Lower lobe of right lung (tissue), 2 donors: Measurements from ENCODE around the gene ARHGAP24. TPM values are rescaled to one million over a fixed set of nuclear protein-coding genes. Genes with fewer than 3 reads are reported as not detected.

Source experiments
- ATAC-seq, 2 donors: fragments of 200-7000 bp; cut with Tn5 transposase; one replicate each; pipeline ENCODE4 v1.9.1; 2020 to 2022; ENCODE audit warnings: mild to moderate bottlenecking in 2 of 2, moderate library complexity in 2 of 2
- DNase-seq: peaks from one replicate; pipeline ENCODE4 v3.0.0-alpha.2; 2020
- H3K27ac ChIP-seq: fragments of 200-600 bp; one replicate; pipeline ENCODE4 v1.8.0; 2022
- H3K27me3 ChIP-seq: fragments of 200-600 bp; one replicate; pipeline ENCODE4 v1.8.0; 2022; ENCODE audit warnings: low read depth
- H3K36me3 ChIP-seq: fragments of 200-600 bp; one replicate; pipeline ENCODE4 v1.8.0; 2022; ENCODE audit warnings: mild to moderate bottlenecking
- H3K4me1 ChIP-seq: fragments of 200-600 bp; one replicate; pipeline ENCODE4 v1.8.0; 2022
- H3K4me3 ChIP-seq: fragments of 200-600 bp; one replicate; pipeline ENCODE4 v1.8.0; 2022; ENCODE audit warnings: mild to moderate bottlenecking
- H3K9me3 ChIP-seq: fragments of 200-600 bp; one replicate; pipeline ENCODE4 v1.8.0; 2022
- CTCF ChIP-seq: fragments of 200-600 bp; IDR thresholded peaks from one replicate; pipeline ENCODE4 v1.8.0; 2022; ENCODE audit warnings: antibody characterized with exemption, mild to moderate bottlenecking
- intact Hi-C: fragments of 100-400 bp; cut with DNase I; formaldehyde crosslinking; loops from one replicate; pipeline ENCODE4 v1.11.0; 2022
- total RNA-seq: library from RNA; stranded (reverse); fragmentation: NEBNext Ultra II Directional; extraction: Animal tissue kit (Norgen Biotek cat#: 25700); gene quantifications from one replicate; pipeline ENCODE4 v1.2.1, GENCODE V29; 2021
- donor health status: DM: no; HTN: yes; CAD: no; lungs with severe emphysema.

ARHGAP24 gene
- total RNA-seq, 1 donor from 2014 or later, result 28.7 TPM

DNA sequence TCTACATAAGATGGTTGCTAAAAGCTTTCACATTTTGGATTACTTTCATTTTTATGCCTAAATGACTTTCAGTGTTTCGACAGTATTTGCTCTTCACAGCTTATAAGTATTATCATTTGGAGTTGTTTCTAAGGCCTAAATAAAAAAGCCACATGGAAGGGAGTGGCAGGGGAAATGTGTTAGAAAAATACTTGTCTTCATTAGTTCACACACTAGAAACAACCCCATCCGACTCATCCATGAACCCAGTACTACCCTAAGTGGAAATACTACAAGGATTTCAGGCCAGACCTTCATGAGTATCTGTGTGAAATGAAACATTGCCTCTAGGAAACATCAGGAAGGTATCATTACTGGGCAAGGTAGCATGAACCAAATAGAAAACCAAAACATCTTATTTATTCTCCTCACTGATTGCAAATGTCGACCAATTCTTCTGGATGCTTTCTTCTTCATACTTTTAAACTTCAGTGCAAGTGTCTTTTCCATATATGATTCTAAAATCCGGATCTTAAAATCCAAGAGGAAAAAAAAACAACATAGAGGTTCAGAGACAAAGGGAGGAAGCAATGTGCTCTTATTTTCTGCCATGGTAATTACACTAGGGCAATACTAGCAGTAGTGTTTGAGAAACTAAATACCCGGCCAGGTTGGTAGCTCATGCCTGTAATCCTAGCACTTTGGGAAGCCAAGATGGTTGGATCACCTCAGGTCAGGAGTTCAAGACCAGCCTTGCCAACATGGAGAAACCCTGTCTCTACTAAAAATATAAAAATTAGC lies 349.4 kb downstream of the ARHGAP24 start:
- Histone ChIP-seq H3K27ac (no peak overlapping the region), H3K36me3 (no peaks in the 10 kb centered on the region), H3K9me3 (no peaks in the 10 kb centered on the region), H3K4me1 (peaks cover 20% of the 10 kb centered on the region), H3K27me3 (no peaks in the 10 kb centered on the region), H3K4me3 (no peak overlapping the region)
- ATAC-seq, result no peak
- intact Hi-C loops, result no loop called here
- no peak for TF ChIP-seq CTCF
- DNase-seq, result no peak

DNA sequence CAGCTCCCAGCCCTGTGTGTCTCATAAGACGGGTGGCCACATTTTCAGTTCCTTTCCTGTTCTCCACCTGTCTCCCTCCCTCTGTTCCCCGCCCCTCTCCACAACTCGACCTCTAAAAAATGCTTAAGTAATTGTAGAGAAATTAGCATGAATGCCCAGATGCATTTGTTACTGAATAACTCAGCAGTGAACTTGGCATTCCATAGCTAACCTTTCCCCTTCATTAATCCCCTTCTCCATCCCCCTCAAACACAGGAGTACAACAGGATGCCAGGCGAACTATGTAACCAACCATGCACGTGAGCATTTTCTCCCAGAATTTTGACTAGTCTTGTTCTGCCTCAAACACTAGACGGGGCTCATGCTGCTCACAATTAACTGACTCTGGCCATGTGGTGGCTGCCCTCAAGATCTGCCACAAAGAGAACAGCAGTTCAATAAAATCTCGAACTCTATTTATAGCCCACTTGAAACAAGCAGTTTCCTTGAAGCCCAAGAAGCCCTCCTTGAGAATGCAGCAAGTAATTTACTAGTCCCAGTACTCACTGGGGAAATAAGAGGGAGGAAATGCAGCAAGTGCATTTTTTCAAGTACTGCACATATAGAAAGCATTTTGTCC lies 351.2 kb downstream of the ARHGAP24 start:
- Histone ChIP-seq H3K36me3 (no peaks in the 10 kb centered on the region), H3K4me3 (no peak overlapping the region), H3K27me3 (no peaks in the 10 kb centered on the region), H3K9me3 (no peaks in the 10 kb centered on the region), H3K27ac (peak overlapping the region; percentile 19), H3K4me1 (peaks cover 20% of the 10 kb centered on the region)
- intact Hi-C loops, result no loop called here
- DNase-seq, result no peak
- peak; percentile 80 to 89 for ATAC-seq
- TF ChIP-seq CTCF, result peak; percentile 19

GRCh38 chr4:85828027-85828890 lies 353.3 kb downstream of the ARHGAP24 start:
- ATAC-seq (peak in 1 of 2 donors; percentile 61), DNase-seq (no peak)
- H3K27me3 ChIP-seq, result no peaks in the 10 kb centered on the region
- TF ChIP-seq CTCF, result no peak
- peak overlapping the region; percentile 25 for H3K4me3 ChIP-seq
- H3K9me3 ChIP-seq, result no peaks in the 10 kb centered on the region
- intact Hi-C loops, result no loop called here
- no peaks in the 10 kb centered on the region for H3K36me3 ChIP-seq
- peaks cover 20% of the 10 kb centered on the region for H3K4me1 ChIP-seq
- peak overlapping the region; percentile 56 for H3K27ac ChIP-seq

DNA sequence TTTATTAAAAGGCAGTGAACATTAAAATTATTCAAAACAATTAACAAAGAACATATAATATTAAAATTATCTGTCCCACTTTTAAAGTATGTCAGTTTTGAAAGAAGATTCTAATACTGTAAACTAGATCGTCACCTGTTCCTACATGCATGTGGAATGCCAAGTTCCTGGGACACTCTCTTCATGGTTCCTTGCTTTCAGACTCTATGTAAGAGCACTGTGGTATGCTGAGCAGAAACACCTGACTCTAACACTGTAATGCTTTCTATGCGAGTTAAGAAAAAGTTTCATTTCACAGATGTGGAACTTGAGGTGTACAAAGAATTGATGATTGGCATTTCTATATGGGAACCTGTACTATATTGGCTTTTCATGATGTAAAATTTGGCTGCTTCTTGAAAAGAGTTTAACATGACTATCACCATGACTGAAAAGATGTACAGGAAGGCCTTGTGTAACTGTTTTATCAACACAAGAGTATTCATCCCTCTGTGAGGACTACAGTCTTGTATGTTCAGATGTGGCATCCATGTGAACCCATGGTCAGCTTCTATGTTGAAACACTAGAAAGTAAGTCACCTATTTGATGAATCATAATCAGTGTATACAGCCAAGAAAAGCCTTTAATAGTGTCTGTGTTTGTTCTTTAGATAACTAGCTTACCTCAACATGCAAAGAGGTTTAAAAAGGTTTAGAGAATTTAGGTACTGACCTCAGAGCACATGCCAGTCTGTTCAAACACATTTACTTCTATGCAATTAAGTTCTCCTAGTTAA lies 354.5 kb downstream of the ARHGAP24 start:
- intact Hi-C loops, result no loop called here
- Histone ChIP-seq H3K27ac (no peak overlapping the region), H3K9me3 (no peaks in the 10 kb centered on the region), H3K4me3 (no peak overlapping the region), H3K36me3 (no peaks in the 10 kb centered on the region), H3K4me1 (peaks cover 20% of the 10 kb centered on the region), H3K27me3 (no peaks in the 10 kb centered on the region)
- ATAC-seq (peak in 1 of 2 donors; percentile 0), DNase-seq (no peak)
- TF ChIP-seq CTCF, result no peak

GRCh38 chr4:85831647-85832046 lies 356.7 kb downstream of the ARHGAP24 start:
- Histone ChIP-seq H3K4me1 (peaks cover 4% of the 10 kb centered on the region), H3K27ac (no peak overlapping the region), H3K36me3 (no peaks in the 10 kb centered on the region), H3K4me3 (no peak overlapping the region), H3K9me3 (no peaks in the 10 kb centered on the region), H3K27me3 (no peaks in the 10 kb centered on the region)
- DNase-seq, result no peak
- intact Hi-C loops, result no loop called here
- no peak for TF ChIP-seq CTCF
- ATAC-seq, result no peak
